Breast epithelium (tissue), 4 donors: ENCODE data around the gene PTCRA. TPM values are rescaled to one million over a fixed set of nuclear protein-coding genes. Genes with fewer than 3 reads are reported as not detected.
A peak's percentile ranks its signal among the peaks of the same experiment; 100 is the strongest.

ENCODE experiments used
- DNase-seq, 2 donors: peaks; one replicate each; pipeline ENCODE4 v3.0.0-alpha.2; 2019; ENCODE audit warnings: low spot score in 2 of 2
- H3K27ac ChIP-seq, 2 donors: fragments of 200-600 bp; sonication (generic) in 1 of 2; one replicate each; pipeline ENCODE4 v1.5.1; 2016 to 2019; ENCODE audit warnings: mild to moderate bottlenecking in 1 of 2
- H3K27me3 ChIP-seq, 2 donors: fragments of 200-600 bp; sonication (generic) in 1 of 2; one replicate each; pipeline versions ENCODE4 v1.5.1 to v1.6.0; 2017 to 2019; ENCODE audit warnings: control low read depth in 1 of 2, mild to moderate bottlenecking in 1 of 2
- H3K36me3 ChIP-seq: fragments of 200-600 bp; one replicate; pipeline ENCODE4 v1.5.1; 2019
- H3K4me1 ChIP-seq, 2 donors: fragments of 200-600 bp; sonication (generic); one replicate each; pipeline ENCODE4 v1.5.1; 2016 to 2019; ENCODE audit warnings: control low read depth in 1 of 2
- H3K4me3 ChIP-seq, 3 donors: fragments of 200-600 bp; sonication (generic); 1 replicate in 2 of 3; 2 replicates in 1 of 3; pipeline ENCODE4 v1.5.1; 2016 to 2019; ENCODE audit warnings: mild to moderate bottlenecking in 3 of 3, moderate library complexity in 2 of 3
- H3K9me3 ChIP-seq, 2 donors: fragments of 200-600 bp; sonication (generic) in 1 of 2; one replicate each; pipeline ENCODE4 v1.5.1; 2016 to 2019; ENCODE audit warnings: control low read depth in 1 of 2
- CTCF ChIP-seq, 3 donors: fragments of 450-650 bp; IDR thresholded peaks; one replicate each; pipeline ENCODE4 v1.5.1; 2016 to 2017; ENCODE audit warnings: antibody characterized with exemption in 3 of 3, mild to moderate bottlenecking in 3 of 3, moderate library complexity in 3 of 3
- POLR2A ChIP-seq: fragments of 450-650 bp; IDR thresholded peaks from one replicate; pipeline ENCODE4 v1.6.1; 2016; ENCODE audit warnings: antibody characterized with exemption, mild to moderate bottlenecking, moderate library complexity
- POLR2AphosphoS5 ChIP-seq, 3 donors: sonication (generic); formaldehyde crosslinking; IDR thresholded peaks; one replicate each; pipeline ENCODE4 v1.6.1; 2017; ENCODE audit warnings: antibody characterized with exemption in 3 of 3
- intact Hi-C: fragments of 100-400 bp; cut with DNase I; formaldehyde crosslinking; loops from one replicate; pipeline ENCODE4 v1.15.1; 2023; ENCODE audit warnings: low total_unique reads
- total RNA-seq, 3 donors: library from RNA; depleted of rRNA; stranded (reverse); fragments of >200 nt; gene quantifications; one replicate each; pipeline ENCODE4 v1.1.0, GENCODE V29; 2016

Gene PTCRA
- total RNA-seq, 3 donors from 2014 or later: not detected

GRCh38 chr6:42911171-42912021 lies 4.5 kb upstream of the PTCRA start:
- intact Hi-C loops: no loop called here
- Histone ChIP-seq H3K4me1 (no peaks in the 10 kb centered on the region), H3K36me3 (no peaks in the 10 kb centered on the region), H3K4me3 (peak overlapping the region; percentile 3 to 68 (median 51)), H3K27me3 (no peaks in the 10 kb centered on the region), H3K27ac (no peak overlapping the region), H3K9me3 (no peaks in the 10 kb centered on the region)
- DNase-seq: no peak
- TF ChIP-seq POLR2AphosphoS5 (IDR thresholded peaks at IDR 0.05): no peak
- no peak for TF ChIP-seq CTCF (IDR thresholded peaks at IDR 0.05)
- no peak for TF ChIP-seq POLR2A

GRCh38 chr6:42914546-42914945 lies 1.3 kb upstream of the PTCRA start:
- no peak for TF ChIP-seq CTCF (IDR thresholded peaks at IDR 0.05)
- no peak for TF ChIP-seq POLR2A
- Histone ChIP-seq H3K9me3 (no peaks in the 10 kb centered on the region), H3K4me3 (no peak overlapping the region), H3K27me3 (no peaks in the 10 kb centered on the region), H3K4me1 (no peaks in the 10 kb centered on the region), H3K36me3 (no peaks in the 10 kb centered on the region), H3K27ac (no peak overlapping the region)
- no peak for DNase-seq
- intact Hi-C loops: no loop called here

DNA sequence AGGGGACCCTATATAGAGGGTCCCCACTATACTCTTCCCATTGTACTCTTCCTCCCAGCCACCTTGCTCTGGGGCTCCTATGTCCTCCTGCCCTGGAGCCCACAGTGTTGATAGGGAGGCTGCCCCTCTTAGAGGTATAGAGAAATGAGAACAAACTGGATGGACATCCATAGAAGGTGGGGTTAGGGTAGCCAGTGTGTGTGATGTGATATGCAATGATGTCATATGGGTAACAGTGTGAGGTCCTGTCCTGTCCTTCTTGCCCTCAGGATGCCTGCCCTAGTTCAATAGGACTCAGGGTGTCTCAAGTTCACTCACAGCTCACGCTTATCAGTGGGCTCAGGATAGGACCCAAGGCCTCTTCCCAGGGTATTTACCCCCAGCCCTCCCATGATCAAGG lies 435 bp downstream of the PTCRA start:
- H3K4me1 ChIP-seq: no peaks in the 10 kb centered on the region
- H3K36me3 ChIP-seq: no peaks in the 10 kb centered on the region
- TF ChIP-seq CTCF (IDR thresholded peaks at IDR 0.05) (no peak), POLR2A (no peak), POLR2AphosphoS5 (IDR thresholded peaks at IDR 0.05) (no peak)
- no peak overlapping the region for H3K4me3 ChIP-seq
- no peaks in the 10 kb centered on the region for H3K9me3 ChIP-seq
- no peaks in the 10 kb centered on the region for H3K27me3 ChIP-seq
- no peak for DNase-seq
- H3K27ac ChIP-seq: no peak overlapping the region
- intact Hi-C loops: no loop called here

DNA sequence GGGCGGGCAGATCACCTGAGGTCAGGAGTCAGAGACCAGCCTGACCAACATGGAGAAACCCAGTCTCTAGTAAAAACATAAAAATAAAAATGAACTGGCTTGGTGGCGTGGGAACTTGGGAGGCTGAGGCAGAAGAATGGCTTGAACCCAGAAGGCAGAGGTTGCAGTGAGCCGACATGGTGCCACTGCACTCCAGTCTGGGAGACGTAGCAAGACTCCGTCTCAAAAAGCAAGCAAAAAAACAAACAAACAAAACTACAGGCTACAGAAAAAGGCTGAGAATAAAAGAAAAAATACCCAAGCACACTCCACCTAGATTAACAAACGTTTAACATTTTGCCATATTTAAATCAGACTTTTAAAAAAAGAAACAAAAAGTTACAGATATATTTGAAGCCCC lies 5.9 kb downstream of the PTCRA start:
- Histone ChIP-seq H3K27me3 (no peaks in the 10 kb centered on the region), H3K36me3 (no peaks in the 10 kb centered on the region), H3K4me3 (no peak overlapping the region), H3K9me3 (no peaks in the 10 kb centered on the region), H3K4me1 (no peaks in the 10 kb centered on the region), H3K27ac (no peak overlapping the region)
- TF ChIP-seq CTCF (IDR thresholded peaks at IDR 0.05) (no peak), POLR2A (no peak), POLR2AphosphoS5 (IDR thresholded peaks at IDR 0.05) (no peak)
- intact Hi-C loops: no loop called here
- no peak for DNase-seq

DNA sequence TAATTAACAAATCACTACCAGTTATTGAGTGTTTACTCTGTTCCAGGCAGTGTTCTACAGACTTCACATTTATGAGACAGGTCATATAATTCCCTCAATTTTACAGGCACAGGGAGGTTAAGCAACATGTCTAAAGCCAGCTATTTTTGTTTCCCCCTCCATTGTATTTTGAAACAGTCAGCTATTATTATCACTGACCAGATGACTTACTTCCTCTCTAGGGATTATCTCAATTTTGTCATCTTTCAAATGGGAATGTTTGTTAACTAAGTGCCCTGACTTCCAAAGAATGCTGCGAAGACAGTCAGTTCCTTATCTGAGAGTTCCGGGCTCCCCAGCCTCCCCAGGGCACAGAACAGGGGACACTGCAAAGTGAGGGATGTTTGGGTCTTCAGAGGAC lies 7.8 kb downstream of the PTCRA start:
- no peak overlapping the region for H3K4me3 ChIP-seq
- no peaks in the 10 kb centered on the region for H3K27me3 ChIP-seq
- no peak overlapping the region for H3K27ac ChIP-seq
- no peak for DNase-seq
- H3K36me3 ChIP-seq: no peaks in the 10 kb centered on the region
- intact Hi-C loops: no loop called here
- no peaks in the 10 kb centered on the region for H3K9me3 ChIP-seq
- no peak for TF ChIP-seq POLR2A
- no peak for TF ChIP-seq CTCF (IDR thresholded peaks at IDR 0.05)
- TF ChIP-seq POLR2AphosphoS5 (IDR thresholded peaks at IDR 0.05): no peak
- H3K4me1 ChIP-seq: no peaks in the 10 kb centered on the region
